Endothelial cell of umbilical vein (primary cell): Measurements from ENCODE around the gene ANKS1B. TPM values are rescaled to one million over a fixed set of nuclear protein-coding genes. Genes with fewer than 3 reads are reported as not detected.

Source experiments
- BruUV-seq: library from RNA; stranded (reverse); fragments of 400-500 nt; replicated peaks from 2 replicates; lab custom pipeline; 2021; lab: Mats Ljungman, UMichigan
- CTCF ChIA-PET: fragments of 300-600, 350-600 bp; sonication (Branson Sonifier 250); formaldehyde crosslinking; loops from one replicate; lab custom pipeline; 2021; ENCODE audit warnings: antibody characterized with exemption, inconsistent platforms; lab: Charles Lee
- POLR2A ChIA-PET: fragments of 300-600, 350-600 bp; sonication (Branson Sonifier 250); formaldehyde crosslinking; loops from one replicate; lab custom pipeline; 2021; ENCODE audit warnings: antibody characterized with exemption, inconsistent platforms; lab: Charles Lee
- DNase-seq: peaks from one replicate; pipeline ENCODE4 v3.0.0-alpha.2; 2011; ENCODE audit warnings: low read depth, low spot score
- FAIRE-seq: peaks from 2 replicates; lab custom pipeline; 2011; peaks lifted over from hg19 to GRCh38; lab: Jason Lieb, UNC
- H2AFZ ChIP-seq: 2 replicates; pipeline ENCODE4 v1.6.0; 2012; ENCODE audit warnings: low read depth, low read length, control low read depth, inconsistent platforms
- H3K27ac ChIP-seq: 2 replicates; pipeline ENCODE4 v1.5.1; 2011; ENCODE audit warnings: low read depth, mild to moderate bottlenecking, control low read depth, low read length, moderate library complexity; ENCODE audit not compliant: insufficient read depth
- H3K27me3 ChIP-seq, 2 experiments: 2 replicates each; pipeline versions ENCODE4 v1.6.0 to v1.6.1; 2011; ENCODE audit warnings: low read length in 2 of 2, mixed read lengths in 1 of 2; ENCODE audit not compliant: control insufficient read depth in 2 of 2, insufficient read depth in 2 of 2
- H3K36me3 ChIP-seq, 2 experiments: 2 replicates in 1 of 2; 3 replicates in 1 of 2; pipeline ENCODE4 v1.5.1; 2011; ENCODE audit warnings: low read length in 2 of 2, mild to moderate bottlenecking in 1 of 2, moderate library complexity in 1 of 2; ENCODE audit not compliant: control insufficient read depth in 2 of 2, insufficient read depth in 2 of 2; ENCODE audit errors: extremely low read depth in 1 of 2
- H3K4me1 ChIP-seq: 3 replicates; pipeline ENCODE4 v1.5.1; 2011; ENCODE audit warnings: mild to moderate bottlenecking, low read length; ENCODE audit not compliant: control insufficient read depth, insufficient read depth; ENCODE audit errors: extremely low read depth
- H3K4me2 ChIP-seq: 2 replicates; pipeline ENCODE4 v1.6.1; 2011; ENCODE audit warnings: low read length, control low read depth, mixed read lengths; ENCODE audit not compliant: insufficient read depth
- H3K4me3 ChIP-seq, 3 experiments: fragments of 200-600 bp in 1 of 3; sonication (generic), shearing (Covaris generic) in 1 of 3; replicated peaks in 1 of 3; 2 replicates each; pipeline ENCODE4 v1.5.1; 2011 to 2016; ENCODE audit warnings: control low read depth in 3 of 3, low read length in 3 of 3, mild to moderate bottlenecking in 2 of 3, inconsistent platforms in 1 of 3, low read depth in 1 of 3, moderate library complexity in 1 of 3; ENCODE audit not compliant: insufficient read depth in 1 of 3
- H3K79me2 ChIP-seq: 2 replicates; pipeline ENCODE4 v1.6.0; 2012; ENCODE audit warnings: low read length, inconsistent platforms; ENCODE audit not compliant: control insufficient read depth, insufficient read depth
- H3K9ac ChIP-seq: replicated peaks from 2 replicates; pipeline ENCODE3; 2011; ENCODE audit warnings: low read length, control low read depth; ENCODE audit not compliant: insufficient read depth; ENCODE audit errors: extremely low read depth
- H3K9me1 ChIP-seq: replicated peaks from 3 replicates; pipeline ENCODE4 v1.6.0; 2011; ENCODE audit warnings: mild to moderate bottlenecking, low read length; ENCODE audit not compliant: control insufficient read depth, insufficient read depth; ENCODE audit errors: extremely low read depth
- H3K9me3 ChIP-seq: replicated peaks from 2 replicates; pipeline ENCODE4 v1.5.1; 2012; ENCODE audit warnings: low read length, inconsistent platforms; ENCODE audit not compliant: control insufficient read depth, insufficient read depth
- H4K20me1 ChIP-seq: replicated peaks from 2 replicates; pipeline ENCODE3; 2011; ENCODE audit warnings: mild to moderate bottlenecking, low read length; ENCODE audit not compliant: control insufficient read depth, insufficient read depth; ENCODE audit errors: extremely low read depth
- CTCF ChIP-seq, 2 donors: IDR thresholded peaks; 1 replicate in 1 of 2; 2 replicates in 1 of 2; pipeline ENCODE4 v1.5.1; 2011; ENCODE audit warnings: low read length in 2 of 2, mild to moderate bottlenecking in 2 of 2, moderate library complexity in 2 of 2, control low read depth in 1 of 2, inconsistent platforms in 1 of 2, low read depth in 1 of 2; ENCODE audit not compliant: insufficient read depth in 1 of 2; ENCODE audit errors: extremely low read depth in 1 of 2
- EZH2 ChIP-seq: IDR thresholded peaks from 2 replicates; pipeline ENCODE4 v1.6.1; 2012; ENCODE audit warnings: borderline replicate concordance, low read depth, mild to moderate bottlenecking, moderate library complexity, low read length, inconsistent platforms; ENCODE audit not compliant: severe bottlenecking
- FOS ChIP-seq: IDR thresholded peaks from 2 replicates; pipeline ENCODE4 v1.6.1; 2011; ENCODE audit warnings: mild to moderate bottlenecking, low read length, moderate library complexity, borderline replicate concordance; ENCODE audit not compliant: insufficient read depth
- GATA2 ChIP-seq: IDR thresholded peaks from 2 replicates; pipeline ENCODE4 v1.7.0; 2011; ENCODE audit warnings: low read depth, mild to moderate bottlenecking, moderate library complexity, mixed read lengths, low read length; ENCODE audit not compliant: insufficient read length, insufficient read depth
- JUN ChIP-seq: IDR thresholded peaks from 2 replicates; pipeline ENCODE4 v1.6.1; 2011; ENCODE audit warnings: borderline replicate concordance, low read depth; ENCODE audit not compliant: insufficient read length, insufficient read depth
- MYC ChIP-seq: IDR thresholded peaks from one replicate; pipeline ENCODE4 v1.6.1; 2011; ENCODE audit warnings: mild to moderate bottlenecking, low read depth, low read length
- POLR2A ChIP-seq: IDR thresholded peaks from 2 replicates; pipeline ENCODE4 v1.6.1; 2012; ENCODE audit warnings: low read depth, mild to moderate bottlenecking, control low read depth, low read length
- POLR2AphosphoS5 ChIP-seq: IDR thresholded peaks from 2 replicates; pipeline ENCODE4 v1.6.1; 2012; ENCODE audit warnings: low read depth, mild to moderate bottlenecking, control low read depth, low read length, moderate library complexity; ENCODE audit not compliant: insufficient read depth
- dilution Hi-C: fragments of 300-500 bp; cut with MboI; formaldehyde crosslinking; loops from one replicate; pipeline ENCODE4 v1.15.0; 2019; ENCODE audit warnings: low sequenced_read_pairs; ENCODE audit not compliant: extremely low pct_ligation_motif_present
- intact Hi-C: fragments of 100-400 bp; cut with micrococcal nuclease; formaldehyde crosslinking; loops from one replicate; pipeline ENCODE4 v1.10.0; 2022
- polyA plus RNA-seq, 4 experiments: library from polyadenylated mRNA; depleted of rRNA in 3 of 4; stranded (reverse) in 3 of 4; unstranded in 1 of 4; fragments of >200 nt; gene quantifications; 2 replicates each; pipeline versions ENCODE4 v1.2.1 to v1.2.3, GENCODE V29; 2011 to 2012; ENCODE audit warnings: missing spikeins in 1 of 4
- total RNA-seq: library from RNA; stranded (reverse); gene quantifications from 2 replicates; pipeline ENCODE4 v1.2.3, GENCODE V29; 2021
- TF ChIP-seq, protein P1 (sequence below): IDR thresholded peaks from 2 replicates; pipeline ENCODE4 v1.6.1; 2011; ENCODE audit not compliant: insufficient read depth, insufficient read length

Gene ANKS1B
- total and polyA plus RNA-seq, 2 donors (not counting 3 experiments of a cell fraction or from before 2014, with no cell fraction given), result 0.15 to 0.38 TPM

DNA sequence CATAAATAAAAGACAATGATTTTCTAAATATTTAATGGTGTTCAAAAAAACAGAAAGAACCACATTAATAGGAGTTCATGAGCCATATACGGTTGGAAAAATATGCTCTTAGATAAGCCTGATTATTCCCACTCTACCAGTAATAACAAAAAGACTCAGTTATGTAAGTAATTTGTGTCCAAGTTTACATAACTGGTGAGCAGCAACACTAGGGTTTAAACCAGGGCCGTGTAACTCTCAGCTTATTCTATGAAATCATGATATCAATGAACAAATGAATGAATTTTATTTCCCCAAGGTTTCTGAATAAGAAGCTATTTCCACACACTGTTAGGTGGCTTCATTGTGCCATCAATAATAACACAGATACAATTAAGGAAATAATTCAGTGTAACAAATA is 238.8 kb downstream of the ANKS1B start:
- no peak for TF ChIP-seq JUN
- TF ChIP-seq, protein P1, sequence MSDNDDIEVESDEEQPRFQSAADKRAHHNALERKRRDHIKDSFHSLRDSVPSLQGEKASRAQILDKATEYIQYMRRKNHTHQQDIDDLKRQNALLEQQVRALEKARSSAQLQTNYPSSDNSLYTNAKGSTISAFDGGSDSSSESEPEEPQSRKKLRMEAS, result no peak
- no peak for TF ChIP-seq EZH2
- TF ChIP-seq POLR2AphosphoS5, result no peak
- no peak for TF ChIP-seq GATA2
- TF ChIP-seq FOS, result no peak
- TF ChIP-seq MYC, result no peak
- TF ChIP-seq CTCF (IDR thresholded peaks at IDR 0.05; ENCODE audit: extremely low read depth in 1 of 2, insufficient read depth in 1 of 2, low read depth in 1 of 2, low read length in 2 of 2), result no peak
- TF ChIP-seq POLR2A, result no peak

More for the DNA sequence above, 238.8 kb downstream of the ANKS1B start:
- POLR2A ChIA-PET, result no interaction called here
- no peaks in the 10 kb centered on the region for H3K4me1 ChIP-seq
- no peak overlapping the region for H3K27ac ChIP-seq
- no peak overlapping the region for H3K4me2 ChIP-seq
- dilution Hi-C loops, result no loop called here
- FAIRE-seq, result no peak
- no peak overlapping the region for H3K4me3 ChIP-seq
- no peaks in the 10 kb centered on the region for H4K20me1 ChIP-seq
- no peak for DNase-seq
- H3K79me2 ChIP-seq, result no peaks in the 10 kb centered on the region
- no peaks in the 10 kb centered on the region for H3K36me3 ChIP-seq
- no peaks in the 10 kb centered on the region for H3K9me1 ChIP-seq
- H2AFZ ChIP-seq, result no peak overlapping the region
- BruUV-seq, result no TSS peak
- no peaks in the 10 kb centered on the region for H3K9me3 ChIP-seq
- CTCF ChIA-PET, result no interaction called here
- H3K9ac ChIP-seq, result no peak overlapping the region
- no peaks in the 10 kb centered on the region for H3K27me3 ChIP-seq
- intact Hi-C loops, result no loop called here
